ENCODE results near the gene C11orf42. TPM values are rescaled to one million over a fixed set of nuclear protein-coding genes. Genes with fewer than 3 reads are reported as not detected.
"Not testable (repeated sequence)": the region's sequence is repeated elsewhere in the genome, so short reads cannot be mapped to it uniquely, and the experiment has no call there.

The C11orf42 gene
- total and polyA plus RNA-seq, 2 experiments from 2014 or later = 0.32 TPM; not detected in 1

DNA sequence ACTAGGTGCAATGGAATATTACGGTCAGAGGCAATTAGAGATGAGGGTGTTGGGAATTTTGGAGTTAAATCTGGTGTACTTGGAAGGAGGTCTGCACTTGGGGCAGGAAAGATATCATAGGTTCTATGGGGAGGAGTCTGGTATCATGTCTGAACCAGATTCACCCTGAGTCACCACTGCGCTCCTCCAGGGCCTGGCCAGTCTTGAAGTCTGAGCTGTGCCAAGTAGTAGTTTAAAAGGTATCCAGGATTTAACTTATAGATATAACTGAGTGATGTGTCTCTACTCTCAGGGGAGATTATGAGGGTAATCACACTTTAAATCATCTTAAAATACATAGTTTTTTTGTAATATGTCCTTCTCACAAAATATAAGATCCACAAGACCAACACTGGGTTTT lies 40.2 kb downstream of the C11orf42 start:
- no peak for TF ChIP-seq CTCF (IDR thresholded peaks at IDR 0.05; ENCODE audit: low read depth, low read length)
- H3K4me1 ChIP-seq (ENCODE audit: low read depth) = no peaks in the 10 kb centered on the region
- DNase-seq (ENCODE audit: low read depth in 1 of 2, low spot score in 1 of 2) = no peak
- H3K9me3 ChIP-seq (ENCODE audit: low read depth) = no peaks in the 10 kb centered on the region
- no peak overlapping the region for H3K4me3 ChIP-seq
- no peak overlapping the region for H3K27ac ChIP-seq
- no peaks in the 10 kb centered on the region for H3K36me3 ChIP-seq
- no peaks in the 10 kb centered on the region for H3K27me3 ChIP-seq

DNA sequence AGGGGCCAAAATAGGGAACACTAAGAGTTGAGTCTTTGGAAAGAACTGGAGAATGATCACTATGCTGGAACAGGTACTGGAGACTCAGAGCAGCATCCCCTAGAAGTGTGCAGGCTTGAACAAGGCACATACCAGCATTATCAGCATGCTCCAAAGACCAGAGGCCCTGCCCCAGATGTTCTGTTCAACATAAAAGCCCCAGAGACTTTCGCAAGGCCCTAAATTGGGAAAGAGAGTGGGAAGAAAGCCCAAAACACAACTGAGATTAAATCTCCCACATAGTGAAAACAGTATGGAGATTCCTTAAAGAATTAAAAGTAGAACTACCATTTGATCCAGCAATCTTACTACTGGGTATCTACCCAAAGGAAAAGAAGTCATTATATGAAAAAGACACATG lies 42.9 kb downstream of the C11orf42 start:
- Histone ChIP-seq H3K4me1 (ENCODE audit: low read depth) (peaks cover 6% of the 10 kb centered on the region), H3K4me3 (no peak overlapping the region), H3K27ac (no peak overlapping the region), H3K36me3 (no peaks in the 10 kb centered on the region), H3K9me3 (ENCODE audit: low read depth) (no peaks in the 10 kb centered on the region), H3K27me3 (no peaks in the 10 kb centered on the region)
- no peak for TF ChIP-seq CTCF (IDR thresholded peaks at IDR 0.05; ENCODE audit: low read depth, low read length)
- DNase-seq (ENCODE audit: low read depth in 1 of 2, low spot score in 1 of 2) = peak in 1 of 2 donors; percentile 94

- not testable (repeated sequence) for H3K4me1 ChIP-seq (ENCODE audit: low read depth); H3K36me3 ChIP-seq; H3K9me3 ChIP-seq (ENCODE audit: low read depth); DNase-seq (ENCODE audit: low read depth in 1 of 2, low spot score in 1 of 2); H3K27me3 ChIP-seq; H3K4me3 ChIP-seq; H3K27ac ChIP-seq
Observed at GRCh38 chr11:6248897-6249296, 43.5 kb downstream of the C11orf42 start.

- H3K9me3 ChIP-seq (ENCODE audit: low read depth) = no peaks in the 10 kb centered on the region
- no peak overlapping the region for H3K4me3 ChIP-seq
- TF ChIP-seq CTCF (IDR thresholded peaks at IDR 0.05; ENCODE audit: low read depth, low read length) = no peak
- H3K27ac ChIP-seq = no peak overlapping the region
- peak in 1 of 2 donors; percentile 96 for DNase-seq (ENCODE audit: low read depth in 1 of 2, low spot score in 1 of 2)
- peaks cover 6% of the 10 kb centered on the region for H3K4me1 ChIP-seq (ENCODE audit: low read depth)
- no peaks in the 10 kb centered on the region for H3K27me3 ChIP-seq
- no peaks in the 10 kb centered on the region for H3K36me3 ChIP-seq
Observed at GRCh38 chr11:6249770-6250555, 44.6 kb downstream of the C11orf42 start.

DNA sequence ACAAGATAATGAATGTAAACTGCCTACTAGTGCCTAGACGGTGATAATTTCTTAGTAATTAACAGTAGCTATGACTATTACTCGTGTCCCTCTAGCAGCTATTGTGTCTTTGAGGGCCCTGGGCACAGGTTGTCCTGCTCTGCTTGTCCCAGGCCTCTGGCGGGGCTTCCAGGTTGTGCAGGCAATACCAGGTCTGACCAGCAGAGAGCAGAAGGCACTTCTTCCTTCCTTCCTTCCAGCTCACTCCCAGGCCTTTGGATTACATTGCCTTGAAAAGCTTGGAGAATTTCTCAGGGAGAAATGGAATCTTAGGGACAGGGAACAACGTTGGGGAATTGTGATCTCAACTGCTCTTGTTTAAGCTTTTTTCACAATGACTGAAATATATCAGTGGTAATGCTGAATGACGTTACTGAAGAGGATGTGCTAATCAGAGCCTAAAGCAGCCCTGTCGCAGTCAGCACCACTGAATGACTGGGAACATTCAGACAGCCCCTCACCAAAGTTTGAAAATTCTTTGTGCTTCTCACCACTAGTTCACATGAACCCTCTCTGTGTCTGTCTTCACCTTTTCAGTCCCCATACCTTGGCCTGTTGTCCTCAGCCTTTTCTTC lies 45.9 kb downstream of the C11orf42 start:
- TF ChIP-seq CTCF (IDR thresholded peaks at IDR 0.05; ENCODE audit: low read depth, low read length) = peak; percentile 84
- Histone ChIP-seq H3K4me3 (no peak overlapping the region), H3K27ac (no peak overlapping the region), H3K9me3 (ENCODE audit: low read depth) (no peaks in the 10 kb centered on the region), H3K4me1 (ENCODE audit: low read depth) (peaks cover 6% of the 10 kb centered on the region), H3K36me3 (no peaks in the 10 kb centered on the region), H3K27me3 (no peaks in the 10 kb centered on the region)
- DNase-seq (ENCODE audit: low read depth in 1 of 2, low spot score in 1 of 2) = peak; percentile 76 to 79

GRCh38 chr11:6251990-6252473 lies 46.7 kb downstream of the C11orf42 start:
- Histone ChIP-seq H3K36me3 (no peaks in the 10 kb centered on the region), H3K9me3 (ENCODE audit: low read depth) (no peaks in the 10 kb centered on the region), H3K4me1 (ENCODE audit: low read depth) (peaks cover 6% of the 10 kb centered on the region), H3K27me3 (no peaks in the 10 kb centered on the region), H3K4me3 (no peak overlapping the region), H3K27ac (no peak overlapping the region)
- no peak for TF ChIP-seq CTCF (IDR thresholded peaks at IDR 0.05; ENCODE audit: low read depth, low read length)
- DNase-seq (ENCODE audit: low read depth in 1 of 2, low spot score in 1 of 2) = peak in 1 of 2 donors; percentile 71
